ENCODE results near the gene PLCL1.

GRCh38 chr2:198114064-198114463, 309.7 kb downstream of the PLCL1 start:
- TF ChIP-seq EZH2 (optimal IDR thresholded peaks at IDR 0.05; ENCODE audit: low read depth, low read length) (no peak), CTCF (IDR thresholded peaks at IDR 0.05; ENCODE audit: low read length) (no peak), EZH2phosphoT487 (IDR thresholded peaks at IDR 0.05; ENCODE audit: low read length) (no peak)
